ENCODE measurements around the gene SMCO3. TPM values are rescaled to one million over a fixed set of nuclear protein-coding genes. Genes with fewer than 3 reads are reported as not detected.

The SMCO3 gene
- total and polyA plus RNA-seq, 2 experiments from 2014 or later, result 1.4 to 3.2 TPM

- no peaks in the 10 kb centered on the region for H3K27me3 ChIP-seq
Observed at GRCh38 chr12:14850929-14851663, 37.1 kb upstream of the SMCO3 start.

DNA sequence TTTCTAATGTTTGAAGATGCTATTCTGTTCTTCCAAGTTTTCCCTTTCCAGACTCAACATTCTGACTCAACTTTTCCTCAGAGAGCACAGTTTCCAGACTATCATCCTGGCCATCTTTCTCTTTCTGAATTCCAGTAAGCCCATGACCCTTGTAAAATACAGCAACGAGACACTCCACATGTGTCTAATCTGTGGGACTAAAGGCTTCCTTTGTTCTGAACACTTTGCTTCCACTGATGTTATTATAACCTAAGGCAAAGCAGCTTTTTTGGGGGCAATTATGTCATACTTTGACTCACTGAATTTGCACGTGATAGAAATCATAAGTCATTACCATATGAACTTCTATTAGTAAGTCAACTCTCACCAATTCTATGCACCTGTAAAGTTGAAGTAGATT, 35.7 kb upstream of the SMCO3 start:
- DNase-seq (ENCODE audit: low spot score), result no peak
- H3K36me3 ChIP-seq (replicated peaks; ENCODE audit: insufficient read depth, low read depth), result no peaks in the 10 kb centered on the region
- H3K27ac ChIP-seq, result peak overlapping the region; percentile 8
- H3K4me2 ChIP-seq, result no peak overlapping the region
- no peak for TF ChIP-seq EZH2 (IDR thresholded peaks at IDR 0.05; ENCODE audit: borderline replicate concordance)
- TF ChIP-seq CTCF (IDR thresholded peaks at IDR 0.05; ENCODE audit: poor library complexity), result no peak
- no peak for TF ChIP-seq EZH2phosphoT487 (IDR thresholded peaks at IDR 0.05; ENCODE audit: low read depth, severe bottlenecking, unreplicated experiment)
- H3K9me2 ChIP-seq (replicated peaks; ENCODE audit: insufficient read depth), result no peaks in the 10 kb centered on the region
- no peak overlapping the region for H2AFZ ChIP-seq
- H4K20me1 ChIP-seq (ENCODE audit: insufficient read depth, poor library complexity, severe bottlenecking), result no peaks in the 10 kb centered on the region
- 49% methylated on average over 2 of the region's 2 CpGs for WGBS (ENCODE audit: low lambda C conversion rate, missing lambda C conversion rate)
- no peak overlapping the region for H3K4me3 ChIP-seq
- no peaks in the 10 kb centered on the region for H3K27me3 ChIP-seq
- H3K4me1 ChIP-seq (ENCODE audit: insufficient read depth), result peaks cover 3% of the 10 kb centered on the region
- H3K79me2 ChIP-seq, result no peaks in the 10 kb centered on the region
- no peaks in the 10 kb centered on the region for H3K9me3 ChIP-seq (ENCODE audit: low read depth)

More at GRCh38 chr12:14850929-14851663, 37.1 kb upstream of the SMCO3 start:
- Histone ChIP-seq H2AFZ (no peak overlapping the region), H3K9me2 (replicated peaks; ENCODE audit: insufficient read depth) (no peaks in the 10 kb centered on the region), H3K27ac (no peak overlapping the region), H3K36me3 (replicated peaks; ENCODE audit: insufficient read depth, low read depth) (no peaks in the 10 kb centered on the region), H3K4me2 (no peak overlapping the region), H4K20me1 (ENCODE audit: insufficient read depth, poor library complexity, severe bottlenecking) (no peaks in the 10 kb centered on the region), H3K79me2 (no peaks in the 10 kb centered on the region), H3K4me3 (no peak overlapping the region), H3K4me1 (ENCODE audit: insufficient read depth) (peaks cover 3% of the 10 kb centered on the region), H3K9me3 (ENCODE audit: low read depth) (no peaks in the 10 kb centered on the region)
- WGBS (ENCODE audit: low lambda C conversion rate, missing lambda C conversion rate), result 84% methylated on average over 1 of the region's 1 CpG
- DNase-seq (ENCODE audit: low spot score), result no peak
- TF ChIP-seq CTCF (IDR thresholded peaks at IDR 0.05; ENCODE audit: poor library complexity) (no peak), EZH2phosphoT487 (IDR thresholded peaks at IDR 0.05; ENCODE audit: low read depth, severe bottlenecking, unreplicated experiment) (no peak), EZH2 (IDR thresholded peaks at IDR 0.05; ENCODE audit: borderline replicate concordance) (no peak)

GRCh38 chr12:14846876-14847580, 33.0 kb upstream of the SMCO3 start:
- H3K27me3 ChIP-seq, result no peaks in the 10 kb centered on the region
- H3K4me3 ChIP-seq, result no peak overlapping the region
- no peak overlapping the region for H3K4me2 ChIP-seq
- no peaks in the 10 kb centered on the region for H3K79me2 ChIP-seq
- peaks cover 19% of the 10 kb centered on the region for H3K4me1 ChIP-seq (ENCODE audit: insufficient read depth)
- H2AFZ ChIP-seq, result no peak overlapping the region
- DNase-seq (ENCODE audit: low spot score), result no peak
- H3K9me3 ChIP-seq (ENCODE audit: low read depth), result no peaks in the 10 kb centered on the region
- no peaks in the 10 kb centered on the region for H3K36me3 ChIP-seq (replicated peaks; ENCODE audit: insufficient read depth, low read depth)
- no peak for TF ChIP-seq CTCF (IDR thresholded peaks at IDR 0.05; ENCODE audit: poor library complexity)
- no peak for TF ChIP-seq EZH2phosphoT487 (IDR thresholded peaks at IDR 0.05; ENCODE audit: low read depth, severe bottlenecking, unreplicated experiment)
- no peak for TF ChIP-seq EZH2 (IDR thresholded peaks at IDR 0.05; ENCODE audit: borderline replicate concordance)
- H4K20me1 ChIP-seq (ENCODE audit: insufficient read depth, poor library complexity, severe bottlenecking), result no peaks in the 10 kb centered on the region
- no peaks in the 10 kb centered on the region for H3K9me2 ChIP-seq (replicated peaks; ENCODE audit: insufficient read depth)
- no peak overlapping the region for H3K27ac ChIP-seq
- WGBS (ENCODE audit: low lambda C conversion rate, missing lambda C conversion rate), result 74% methylated on average over 4 of the region's 4 CpGs
